GM08714 (cell line): ENCODE data around the gene MYO5A.
"Not testable (repeated sequence)": the region's sequence is repeated elsewhere in the genome, so short reads cannot be mapped to it uniquely, and the experiment has no call there.

Source experiments
- H3K4me3 ChIP-seq: fragments of 200-500 bp; sonication (Bioruptor generic); 2 replicates; pipeline ENCODE4 v1.5.1; 2014; ENCODE audit warnings: mild to moderate bottlenecking, low read length, inconsistent platforms
- ZNF274 ChIP-seq: IDR thresholded peaks from 2 replicates; pipeline ENCODE4 v1.6.1; 2012; ENCODE audit warnings: mild to moderate bottlenecking, low read depth, low read length

Gene MYO5A

DNA sequence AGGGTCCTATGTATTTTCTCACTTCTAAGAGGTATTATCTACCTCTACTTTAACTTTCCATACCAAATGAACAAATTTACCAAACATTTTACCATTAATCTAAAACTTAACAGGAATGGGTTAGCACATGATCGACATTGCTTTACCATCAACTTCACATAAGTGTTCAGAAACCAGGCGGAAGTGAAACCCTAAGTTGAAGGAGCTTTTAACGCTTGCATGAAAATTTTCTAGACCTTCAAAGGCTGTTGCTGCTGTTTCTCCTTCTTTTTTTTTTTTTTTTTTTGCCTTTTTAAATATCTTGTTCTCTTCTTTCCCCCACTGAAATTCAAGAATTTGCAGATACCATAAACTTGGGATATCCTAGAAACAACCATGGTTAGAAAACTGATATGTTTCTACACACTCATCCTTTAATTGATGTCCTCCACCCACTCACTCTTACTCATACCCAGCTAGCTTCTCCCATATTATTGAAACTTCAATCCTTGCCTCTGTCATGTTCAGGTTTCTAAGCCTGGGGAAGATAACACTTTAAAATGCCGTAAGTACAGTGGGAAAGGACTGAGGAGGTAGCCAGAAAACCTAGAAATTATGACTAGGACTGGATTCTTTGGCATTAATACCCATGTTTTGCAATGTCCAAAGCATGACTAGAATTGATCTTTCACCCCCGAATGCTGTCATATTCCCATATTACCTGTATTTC, 24.7 kb downstream of the MYO5A start:
- TF ChIP-seq ZNF274, result no peak
- no peak overlapping the region for H3K4me3 ChIP-seq

DNA sequence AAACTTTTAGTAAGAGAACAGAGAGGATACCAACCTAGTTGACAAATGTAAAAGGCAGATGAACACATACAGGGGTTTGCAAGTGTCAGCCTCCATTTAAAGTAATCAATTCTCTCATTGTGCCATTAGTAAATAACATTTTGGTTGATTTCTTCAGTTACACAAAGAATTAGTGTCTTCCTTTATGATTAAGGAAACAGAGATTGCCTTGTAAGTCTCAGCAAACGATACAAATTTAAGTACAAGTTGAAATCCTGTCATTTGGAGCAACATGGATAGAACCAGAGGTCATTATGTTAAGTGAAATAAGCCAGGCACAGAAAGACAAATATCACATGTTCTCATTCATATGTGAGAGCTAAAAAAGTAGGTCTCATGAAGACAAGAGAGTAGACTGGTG, 26.1 kb downstream of the MYO5A start:
- no peak for TF ChIP-seq ZNF274
- no peak overlapping the region for H3K4me3 ChIP-seq

DNA sequence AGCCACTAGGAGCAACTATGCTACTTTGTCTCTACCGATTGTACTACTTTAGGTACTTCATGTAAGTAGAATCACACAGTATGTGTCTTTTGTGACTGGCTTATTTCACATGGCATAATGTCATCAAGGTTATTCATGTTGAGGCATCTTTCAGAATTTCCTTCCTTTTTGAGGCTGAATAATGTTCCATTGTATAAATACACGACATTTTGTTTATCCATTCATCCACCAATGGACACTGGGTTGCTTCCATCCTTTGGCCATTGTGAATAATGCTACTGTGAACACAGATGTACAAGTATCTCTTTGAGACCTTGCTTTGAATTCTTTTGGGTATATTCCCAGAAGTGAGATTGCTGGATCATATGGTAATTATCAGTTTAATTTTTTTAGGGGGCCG, 29.2 kb downstream of the MYO5A start:
- no peak overlapping the region for H3K4me3 ChIP-seq
- TF ChIP-seq ZNF274, result no peak

DNA sequence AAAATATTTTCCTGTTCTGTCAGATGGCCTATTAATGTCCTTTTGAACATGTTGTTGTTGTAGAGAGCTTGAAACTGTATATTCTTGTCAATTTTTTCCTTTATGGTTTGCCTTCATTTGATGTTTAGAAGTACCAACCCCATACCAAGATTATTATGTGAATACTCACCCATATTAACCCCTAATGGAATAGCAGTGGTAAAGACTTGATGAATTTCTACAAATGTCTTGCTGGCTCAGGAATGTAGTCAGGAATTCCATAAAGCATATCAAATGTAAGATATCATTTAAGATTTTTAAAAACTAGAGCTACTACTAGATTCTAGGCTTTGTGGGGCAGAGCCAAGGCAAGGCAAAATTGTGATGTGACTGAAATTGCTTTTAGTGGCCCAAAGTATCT, 30.0 kb downstream of the MYO5A start:
- no peak overlapping the region for H3K4me3 ChIP-seq
- no peak for TF ChIP-seq ZNF274

DNA sequence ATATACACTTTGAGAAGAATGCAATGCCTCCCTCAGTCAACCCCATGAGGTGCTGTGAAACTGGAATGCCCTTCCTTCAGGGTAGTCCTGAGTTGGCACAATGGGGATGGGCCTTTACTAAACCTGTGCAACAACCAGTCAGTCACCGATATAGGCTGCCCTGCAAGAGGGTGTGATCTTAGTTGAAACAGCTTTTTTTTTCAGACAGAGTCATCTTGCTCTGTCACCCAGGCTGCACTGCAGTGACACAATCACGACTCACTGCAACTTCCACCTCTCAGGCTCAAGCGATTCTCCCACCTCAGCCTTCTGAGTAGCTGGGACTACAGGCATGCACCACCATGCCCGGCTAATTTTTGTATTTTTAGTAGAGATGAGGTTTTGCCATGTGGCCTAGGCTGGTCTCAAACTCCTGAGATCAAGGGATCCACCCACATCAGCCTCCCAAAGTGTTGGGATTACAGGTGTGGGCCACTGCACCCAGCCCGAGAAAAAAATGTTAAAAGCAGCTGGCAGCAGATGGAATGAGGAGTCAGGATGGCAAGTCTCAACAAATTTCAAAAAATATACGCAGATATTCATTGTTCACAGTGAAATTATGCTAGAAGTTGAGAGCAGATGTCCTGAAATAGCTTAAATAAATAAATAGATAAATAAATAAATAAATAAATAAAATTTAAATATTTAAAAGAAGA, 31.8 kb downstream of the MYO5A start:
- TF ChIP-seq ZNF274, result no peak
- H3K4me3 ChIP-seq, result no peak overlapping the region

DNA sequence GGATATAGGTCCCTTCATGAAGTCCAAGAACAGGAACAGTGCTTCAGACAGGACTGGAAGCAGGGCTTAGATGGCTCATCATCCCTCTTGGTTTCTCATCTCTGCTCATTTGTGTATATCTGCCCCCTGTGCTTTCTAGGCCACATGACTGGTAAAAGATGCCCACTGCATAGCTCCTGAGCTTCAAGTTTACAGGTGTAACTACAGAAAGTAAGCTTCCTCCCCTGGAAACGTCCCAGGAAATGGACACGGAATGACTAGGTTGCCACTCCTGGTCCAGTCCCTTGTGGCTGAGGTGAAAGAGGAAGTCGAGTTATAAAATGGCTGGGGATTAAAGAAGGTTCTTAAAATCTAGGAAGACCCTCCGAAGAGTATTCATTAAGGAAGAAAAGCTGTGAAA, 32.5 kb downstream of the MYO5A start:
- H3K4me3 ChIP-seq, result no peak overlapping the region
- TF ChIP-seq ZNF274, result no peak

DNA sequence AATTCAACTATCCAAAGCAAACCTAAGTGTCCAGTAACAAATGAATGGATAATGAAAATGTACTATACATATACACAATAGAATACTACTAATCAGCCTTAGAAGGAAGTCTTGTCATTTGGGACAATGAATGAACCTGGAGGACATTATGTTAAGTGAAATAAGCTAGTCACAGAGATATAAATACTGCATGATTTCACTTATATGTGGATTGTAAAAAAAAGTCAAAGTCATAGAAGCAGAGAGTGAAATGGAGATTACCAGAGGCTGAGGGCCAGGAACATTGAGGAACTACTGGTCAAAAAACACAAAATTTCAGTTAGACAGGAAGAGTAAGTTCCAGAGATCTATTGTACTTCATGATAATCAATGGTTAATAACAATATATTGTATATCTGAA, 33.6 kb downstream of the MYO5A start:
- H3K4me3 ChIP-seq, result no peak overlapping the region
- TF ChIP-seq ZNF274, result no peak

DNA sequence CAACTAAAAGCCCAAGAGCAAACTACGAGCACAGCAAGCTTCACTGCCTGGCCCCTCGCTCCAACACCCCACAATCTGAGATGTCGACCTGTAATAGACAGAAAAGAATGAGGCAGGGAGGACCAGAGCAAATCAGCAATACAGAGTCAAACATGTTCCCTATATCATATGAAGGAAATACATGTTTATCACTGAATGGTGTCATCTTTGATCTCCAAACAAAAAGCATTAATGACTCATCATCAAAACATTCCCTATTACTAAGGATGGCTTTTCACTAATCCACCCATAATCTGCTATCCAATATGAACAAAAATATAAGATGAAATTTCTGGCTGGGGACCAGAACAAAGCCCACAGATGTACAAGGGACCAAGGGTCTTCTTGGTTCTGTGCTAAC, 34.7 kb downstream of the MYO5A start:
- no peak overlapping the region for H3K4me3 ChIP-seq
- TF ChIP-seq ZNF274, result no peak

DNA sequence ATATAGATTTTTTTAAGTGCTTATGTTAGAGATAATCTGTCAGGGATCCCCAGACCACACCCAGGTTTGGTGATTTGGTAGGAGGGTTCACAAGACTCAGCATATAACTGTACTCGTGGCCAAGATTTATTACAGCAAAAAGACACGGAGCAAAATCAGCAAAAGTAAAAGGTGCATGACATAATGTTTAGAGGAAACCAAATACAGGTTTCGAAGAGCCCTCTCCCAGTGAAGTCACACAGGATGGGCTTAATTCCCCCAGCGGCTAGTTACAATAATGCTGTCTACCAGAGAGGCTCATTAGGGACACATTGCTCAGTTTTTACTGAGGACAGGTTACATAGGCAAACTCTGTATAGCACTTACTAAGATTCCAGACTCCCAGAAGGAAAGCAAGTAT, 36.5 kb downstream of the MYO5A start:
- no peak for TF ChIP-seq ZNF274
- no peak overlapping the region for H3K4me3 ChIP-seq

DNA sequence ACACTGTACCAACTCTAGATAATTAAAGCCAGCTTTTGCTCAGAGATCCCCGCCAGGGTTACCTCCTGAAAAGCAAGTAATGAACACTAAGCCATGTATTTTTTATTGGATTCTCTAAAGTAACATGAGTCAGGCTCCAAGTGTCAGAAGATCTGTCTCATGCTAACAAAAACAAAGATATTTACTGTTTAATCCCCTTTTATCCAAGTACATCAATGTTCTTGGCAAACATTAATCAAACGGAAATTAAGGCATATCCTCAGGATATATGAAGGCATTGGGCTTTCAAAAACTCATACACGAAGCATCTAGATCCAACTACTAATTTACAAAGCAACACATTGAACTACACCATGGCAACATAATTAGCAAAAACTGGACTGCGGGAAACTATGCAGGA, 37.2 kb downstream of the MYO5A start:
- TF ChIP-seq ZNF274, result no peak
- H3K4me3 ChIP-seq, result no peak overlapping the region

DNA sequence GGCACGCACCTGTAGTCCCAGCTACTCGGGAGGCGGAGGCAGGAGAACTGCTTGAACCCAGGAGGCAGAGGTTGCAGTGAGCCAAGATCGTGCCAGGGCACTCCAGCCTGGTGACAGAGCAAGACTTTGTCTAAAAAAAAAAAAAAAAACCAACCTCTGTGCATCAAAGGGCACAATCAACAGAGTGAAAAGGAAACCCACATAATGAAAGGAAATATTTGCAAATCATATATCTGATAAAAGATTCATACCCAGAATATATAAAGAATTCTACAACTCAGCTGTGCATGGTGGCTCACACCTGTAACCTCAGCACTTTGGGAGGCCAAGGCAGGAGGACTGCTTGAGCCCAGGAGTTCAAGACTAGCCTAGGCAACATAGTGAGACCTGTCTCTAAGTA, 39.2 kb downstream of the MYO5A start:
- not testable (repeated sequence) for H3K4me3 ChIP-seq

DNA sequence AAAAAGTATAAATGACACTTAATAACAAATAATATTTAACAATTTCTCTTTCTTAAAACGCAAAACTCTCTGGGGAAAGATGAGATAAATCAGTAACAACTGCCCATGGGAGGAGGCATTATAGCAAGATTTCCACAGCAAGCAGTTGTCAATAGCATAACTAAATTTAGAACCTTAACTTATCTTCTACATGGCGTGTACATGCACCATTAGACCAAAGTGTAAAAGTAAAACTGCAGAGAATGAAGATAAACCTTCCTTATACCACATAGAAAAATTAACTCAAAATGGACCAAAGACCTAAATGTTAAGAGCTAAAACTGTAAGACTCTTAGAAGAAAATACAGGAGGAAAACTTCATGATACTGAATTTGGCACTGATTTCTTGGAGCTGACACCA, 39.9 kb downstream of the MYO5A start:
- no peak for TF ChIP-seq ZNF274
- H3K4me3 ChIP-seq, result no peak overlapping the region

DNA sequence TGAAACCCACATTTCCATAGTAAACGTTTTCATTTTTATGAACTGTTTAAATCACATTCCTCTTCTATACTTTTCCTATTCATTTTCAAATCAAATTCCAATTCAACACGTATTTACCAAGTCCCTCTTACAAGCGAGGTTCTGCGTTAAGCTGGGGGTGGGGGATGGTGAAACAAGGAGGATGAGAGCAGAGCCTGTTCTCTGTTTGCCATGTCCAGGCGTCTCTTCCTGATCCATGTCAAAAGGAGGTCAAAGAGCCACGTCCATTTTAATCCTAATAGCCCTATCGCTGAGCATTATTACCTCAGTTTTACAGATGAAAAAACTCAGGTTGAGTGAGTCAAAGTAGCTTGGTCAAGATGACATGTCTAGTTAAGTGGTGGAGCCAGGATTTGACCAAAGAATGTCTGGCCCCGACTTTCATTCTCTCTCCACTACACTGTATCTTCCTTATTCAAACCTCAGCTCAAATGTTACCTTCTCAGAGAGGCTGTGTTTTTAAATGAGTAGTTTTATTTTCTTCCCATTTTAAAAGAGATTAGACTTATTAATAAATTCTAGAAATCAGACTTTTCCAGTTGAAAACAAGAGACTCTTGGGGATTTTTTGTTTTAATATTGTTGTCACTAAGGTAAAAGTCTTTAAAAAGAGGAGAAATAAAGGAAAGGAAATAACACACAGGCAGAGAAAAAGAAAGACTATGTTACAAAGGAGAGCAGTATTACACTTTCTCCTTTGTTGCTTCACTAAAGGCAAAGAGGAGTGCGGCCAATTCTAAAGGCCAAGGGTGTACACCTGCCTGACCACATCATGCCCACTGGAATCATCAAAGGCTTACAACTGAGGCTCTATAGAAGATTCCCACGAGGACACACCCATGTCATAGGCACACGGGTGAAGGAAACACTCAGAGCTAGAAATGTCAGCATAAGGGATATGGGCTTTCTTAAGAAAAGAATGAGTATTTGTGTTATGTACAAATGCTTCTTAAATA, 42.4 kb downstream of the MYO5A start:
- TF ChIP-seq ZNF274, result no peak
- no peak overlapping the region for H3K4me3 ChIP-seq

DNA sequence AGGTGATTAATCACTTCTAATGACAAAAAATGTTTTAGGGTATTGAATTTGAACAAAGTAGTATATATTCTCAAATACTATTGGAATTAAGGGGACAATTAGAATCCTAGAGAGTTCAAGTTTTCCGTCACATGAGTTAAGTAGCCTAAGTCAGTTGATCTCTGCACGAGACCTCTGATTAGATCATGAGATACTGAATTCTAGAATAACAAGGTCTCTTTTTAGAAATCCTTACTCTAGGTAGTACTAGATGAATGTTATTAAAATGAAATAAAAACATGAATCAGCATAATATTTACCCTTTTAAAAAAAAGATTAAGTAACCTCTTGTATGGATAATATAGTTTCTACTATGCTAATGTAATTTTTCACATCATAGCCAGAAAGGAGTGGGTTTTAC, 43.4 kb downstream of the MYO5A start:
- TF ChIP-seq ZNF274, result no peak
- no peak overlapping the region for H3K4me3 ChIP-seq

DNA sequence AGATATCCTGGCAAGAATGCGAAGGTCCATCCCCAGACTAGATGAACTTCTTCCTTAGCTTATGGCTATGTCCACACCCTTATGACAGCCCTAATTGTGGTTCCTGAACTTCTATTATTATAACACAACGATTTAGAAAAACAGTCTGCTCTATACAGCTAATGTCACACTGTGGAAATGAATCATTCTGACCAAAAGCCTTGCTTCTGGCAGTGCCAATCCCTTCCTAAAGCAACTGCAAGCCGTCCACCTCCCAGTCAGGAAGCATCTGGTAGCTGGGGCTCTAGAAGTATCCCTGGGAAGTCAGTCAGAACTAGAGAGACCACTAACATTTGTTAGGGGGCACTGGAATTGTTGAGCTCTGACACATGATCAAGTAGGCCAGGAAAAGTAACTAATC, 45.0 kb downstream of the MYO5A start:
- H3K4me3 ChIP-seq, result no peak overlapping the region
- no peak for TF ChIP-seq ZNF274
